OCI-LY7 (cell line): ENCODE data around the gene ARHGAP23. TPM values are rescaled to one million over a fixed set of nuclear protein-coding genes. Genes with fewer than 3 reads are reported as not detected.

Experiments used
- BruUV-seq: library from RNA; stranded (reverse); fragments of 400-500 nt; replicated peaks from 2 replicates; lab custom pipeline; 2021; lab: Mats Ljungman, UMichigan
- CTCF ChIA-PET: fragments of 300-600 bp; sonication (Branson Sonifier 250); formaldehyde crosslinking; loops from one replicate; lab custom pipeline; 2022; ENCODE audit warnings: antibody characterized with exemption; ENCODE audit not compliant: unreplicated experiment; lab: Charles Lee
- POLR2A ChIA-PET: fragments of 300-600 bp; sonication (Branson Sonifier 250); formaldehyde crosslinking; loops from one replicate; lab custom pipeline; 2022; ENCODE audit warnings: antibody characterized with exemption; lab: Charles Lee
- DNase-seq: peaks from one replicate; pipeline ENCODE4 v3.0.0-alpha.2; 2015; ENCODE audit warnings: low spot score
- H2AFZ ChIP-seq: fragments of 200-600 bp; sonication (generic), shearing (Covaris generic); 2 replicates; pipeline ENCODE4 v1.6.1; 2014; ENCODE audit warnings: mild to moderate bottlenecking, antibody characterized with exemption, low read length, moderate library complexity
- H3K27ac ChIP-seq: fragments of 200-600 bp; sonication (generic); 2 replicates; pipeline ENCODE4 v1.5.1; 2014; ENCODE audit warnings: mixed run types, low read depth, mild to moderate bottlenecking, moderate library complexity, low read length, inconsistent platforms; ENCODE audit not compliant: poor library complexity, severe bottlenecking
- H3K36me3 ChIP-seq: fragments of 200-600 bp; sonication (generic); 2 replicates; pipeline ENCODE4 v1.6.1; 2014; ENCODE audit warnings: mild to moderate bottlenecking, antibody characterized with exemption, low read length, moderate library complexity, mixed read lengths; ENCODE audit not compliant: insufficient read depth
- H3K4me1 ChIP-seq: fragments of 200-600 bp; sonication (generic); 2 replicates; pipeline ENCODE4 v1.5.1; 2014; ENCODE audit warnings: mild to moderate bottlenecking, low read length; ENCODE audit not compliant: insufficient read depth, poor library complexity, severe bottlenecking
- H3K4me2 ChIP-seq: fragments of 200-600 bp; sonication (generic); 2 replicates; pipeline ENCODE4 v1.6.1; 2014; ENCODE audit warnings: mild to moderate bottlenecking, low read length
- H3K4me3 ChIP-seq: fragments of 200-600 bp; sonication (generic); 2 replicates; pipeline ENCODE4 v1.5.1; 2014; ENCODE audit warnings: mild to moderate bottlenecking, low read depth, low read length; ENCODE audit not compliant: poor library complexity, severe bottlenecking
- H3K79me2 ChIP-seq: fragments of 200-600 bp; sonication (generic); 2 replicates; pipeline ENCODE4 v1.6.1; 2016; ENCODE audit warnings: low read depth, mild to moderate bottlenecking, low read length, moderate library complexity, mixed read lengths; ENCODE audit not compliant: insufficient read depth
- H3K9me2 ChIP-seq: fragments of 200-600 bp; sonication (generic); 2 replicates; pipeline ENCODE4 v1.6.1; 2016; ENCODE audit warnings: mild to moderate bottlenecking, low read length, mixed read lengths; ENCODE audit not compliant: insufficient read depth
- H3K9me3 ChIP-seq: fragments of 200-600 bp; sonication (generic); 2 replicates; pipeline ENCODE4 v1.6.1; 2014; ENCODE audit warnings: mild to moderate bottlenecking, mixed run types, low read length, mixed read lengths
- H4K20me1 ChIP-seq: fragments of 200-600 bp; sonication (generic); 2 replicates; pipeline ENCODE4 v1.6.1; 2014; ENCODE audit warnings: mild to moderate bottlenecking, antibody characterized with exemption, low read length, moderate library complexity, mixed read lengths; ENCODE audit not compliant: insufficient read depth
- CTCF ChIP-seq: fragments of 200-600 bp; sonication (generic); conservative IDR thresholded peaks from 2 replicates; pipeline ENCODE4 v1.5.1; 2014; ENCODE audit warnings: mild to moderate bottlenecking, antibody characterized with exemption, low read length, moderate library complexity, mixed read lengths
- EZH2phosphoT487 ChIP-seq: fragments of 200-600 bp; sonication (generic); IDR thresholded peaks from 2 replicates; pipeline ENCODE4 v1.6.1; 2018; ENCODE audit warnings: low read depth, borderline replicate concordance, mild to moderate bottlenecking, mixed run types, antibody characterized with exemption, low read length, moderate library complexity, mixed read lengths
- intact Hi-C: fragments of 100-400 bp; cut with micrococcal nuclease; formaldehyde crosslinking; loops from one replicate; pipeline ENCODE4 v1.10.0; 2022; ENCODE audit not compliant: unreplicated experiment
- total RNA-seq, 2 experiments: library from RNA; depleted of rRNA in 1 of 2; stranded (reverse); fragments of >200 nt in 1 of 2; shearing (Covaris generic) in 1 of 2; gene quantifications; 2 replicates each; pipeline ENCODE4 v1.2.3, GENCODE V29; 2014 to 2022

The ARHGAP23 gene
- total RNA-seq, 2 experiments from 2014 or later = 16.3 to 18.6 TPM

DNA sequence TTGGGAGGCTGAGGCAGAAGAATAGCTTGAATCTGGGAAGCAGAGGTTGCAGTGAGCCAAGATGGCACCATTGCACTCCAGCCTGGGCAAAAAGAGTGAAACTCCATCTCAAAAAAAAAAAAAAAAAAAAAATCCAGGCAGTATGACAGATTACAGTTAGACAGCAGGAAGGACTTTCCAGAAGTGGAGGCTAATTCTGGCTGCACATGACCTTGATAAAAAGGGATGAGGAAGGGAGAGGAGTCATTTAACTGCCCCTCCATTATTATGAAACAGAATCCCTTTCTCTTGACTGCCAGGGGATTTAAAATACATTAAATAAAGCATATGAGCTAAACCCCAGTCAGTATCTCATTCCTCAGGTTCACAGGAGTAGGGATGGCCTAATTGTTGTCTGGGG, 1.8 kb upstream of the ARHGAP23 start:
- H4K20me1 ChIP-seq = no peaks in the 10 kb centered on the region
- no peak overlapping the region; the same call in 1 of the 2 replicates for H3K4me2 ChIP-seq
- no peak for DNase-seq
- no TSS peak for BruUV-seq
- ChIA-PET POLR2A (no interaction called here), CTCF (no interaction called here)
- no peak overlapping the region for H3K27ac ChIP-seq
- TF ChIP-seq EZH2phosphoT487 = no peak
- TF ChIP-seq CTCF = no peak
- H3K79me2 ChIP-seq = no peaks in the 10 kb centered on the region
- H3K4me1 ChIP-seq = peaks cover 41% of the 10 kb centered on the region
- H3K36me3 ChIP-seq = no peaks in the 10 kb centered on the region
- no peak overlapping the region for H2AFZ ChIP-seq
- H3K9me3 ChIP-seq = no peaks in the 10 kb centered on the region
- no peak overlapping the region for H3K4me3 ChIP-seq
- intact Hi-C loops = loop anchor here (10.0 kb wide), 1 partner anchor 238 kb away; no protein-coding TSS in a partner anchor
- no peaks in the 10 kb centered on the region for H3K9me2 ChIP-seq

DNA sequence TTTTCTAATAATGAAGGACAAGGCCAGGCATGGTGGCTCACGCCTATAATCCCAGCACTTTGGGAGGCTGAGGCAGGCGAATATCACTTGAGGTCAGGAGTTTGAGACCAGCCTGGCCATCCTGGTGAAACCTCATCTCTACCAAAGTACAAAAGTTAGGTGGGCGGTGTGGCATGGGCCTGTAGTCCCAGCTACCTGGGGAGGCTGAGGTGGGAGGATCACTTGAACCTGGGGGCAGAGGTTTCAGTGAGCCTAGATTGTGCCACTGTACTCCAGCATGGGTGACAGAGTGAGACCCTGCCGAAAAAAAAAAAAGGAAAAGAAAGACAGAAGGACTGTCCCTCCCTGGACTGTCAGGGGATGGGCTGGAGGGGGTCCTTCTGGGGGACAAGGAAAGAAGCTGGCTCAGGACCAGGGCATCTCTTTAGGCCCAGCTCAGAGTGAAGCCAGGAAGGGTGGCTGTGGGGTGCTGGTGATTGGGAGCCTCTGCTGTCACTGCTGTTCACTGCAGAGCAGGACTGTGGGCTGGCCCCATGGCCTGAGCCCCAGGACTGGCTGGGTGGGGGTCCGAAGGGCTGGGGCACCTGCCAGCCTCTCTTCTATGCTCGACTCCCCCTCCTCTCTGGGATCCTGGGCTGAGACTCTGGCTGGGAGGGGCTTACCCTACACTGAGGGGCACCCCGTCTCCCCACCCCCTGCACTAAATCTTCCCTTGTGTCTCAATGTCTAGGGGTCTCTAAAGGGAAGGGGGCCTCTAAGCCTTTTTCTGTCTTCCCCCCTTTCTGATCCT, 909 bp upstream of the ARHGAP23 start:
- H3K4me2 ChIP-seq = peak overlapping the region; percentile 96
- H3K4me3 ChIP-seq = peak overlapping the region; percentile 74
- no peaks in the 10 kb centered on the region for H3K9me2 ChIP-seq
- H3K36me3 ChIP-seq = no peaks in the 10 kb centered on the region
- no peak overlapping the region for H3K27ac ChIP-seq
- H4K20me1 ChIP-seq = no peaks in the 10 kb centered on the region
- DNase-seq = no peak
- peaks cover 32% of the 10 kb centered on the region for H3K4me1 ChIP-seq
- POLR2A ChIA-PET = no interaction called here
- no peak overlapping the region for H2AFZ ChIP-seq
- no peaks in the 10 kb centered on the region for H3K9me3 ChIP-seq
- TF ChIP-seq EZH2phosphoT487 (no peak), CTCF (no peak)
- BruUV-seq = no TSS peak
- CTCF ChIA-PET = no interaction called here
- intact Hi-C loops = loop anchor here (10.0 kb wide), 1 partner anchor 237 kb away; no protein-coding TSS in a partner anchor
- no peaks in the 10 kb centered on the region for H3K79me2 ChIP-seq
